ENCODE measurements around the gene TET1.
"Not testable (repeated sequence)": the region's sequence is repeated elsewhere in the genome, so short reads cannot be mapped to it uniquely, and the experiment has no call there.

TET1 gene

GRCh38 chr10:68725016-68725415 is 164.9 kb downstream of the TET1 start:
- TF ChIP-seq CTCF (IDR thresholded peaks at IDR 0.05; ENCODE audit: low read depth, low read length) (no peak), MAX (IDR thresholded peaks at IDR 0.05; ENCODE audit: low read depth, low read length) (no peak), MYC (IDR thresholded peaks at IDR 0.05; ENCODE audit: low read depth, low read length) (no peak), POLR2A (IDR thresholded peaks at IDR 0.05; ENCODE audit: extremely low read depth, insufficient read length) (no peak)
- DNase-seq (ENCODE audit: low read depth) = no peak
- H3K4me3 ChIP-seq (ENCODE audit: low read depth, low read length) = no peak overlapping the region

- no peak overlapping the region for H3K4me3 ChIP-seq (ENCODE audit: low read depth, low read length)
- DNase-seq (ENCODE audit: low read depth) = no peak
- no peak for TF ChIP-seq MYC (IDR thresholded peaks at IDR 0.05; ENCODE audit: low read depth, low read length)
- TF ChIP-seq POLR2A (IDR thresholded peaks at IDR 0.05; ENCODE audit: extremely low read depth, insufficient read length) = no peak
- no peak for TF ChIP-seq CTCF (IDR thresholded peaks at IDR 0.05; ENCODE audit: low read depth, low read length)
- TF ChIP-seq MAX (IDR thresholded peaks at IDR 0.05; ENCODE audit: low read depth, low read length) = no peak
Measured at GRCh38 chr10:68727146-68727545, 167.0 kb downstream of the TET1 start.

GRCh38 chr10:68732651-68733050 is 172.5 kb downstream of the TET1 start:
- no peak overlapping the region for H3K4me3 ChIP-seq (ENCODE audit: low read depth, low read length)
- TF ChIP-seq MYC (IDR thresholded peaks at IDR 0.05; ENCODE audit: low read depth, low read length) (no peak), CTCF (IDR thresholded peaks at IDR 0.05; ENCODE audit: low read depth, low read length) (no peak), MAX (IDR thresholded peaks at IDR 0.05; ENCODE audit: low read depth, low read length) (no peak), POLR2A (IDR thresholded peaks at IDR 0.05; ENCODE audit: extremely low read depth, insufficient read length) (no peak)
- no peak for DNase-seq (ENCODE audit: low read depth)

GRCh38 chr10:68734349-68734748 is 174.2 kb downstream of the TET1 start:
- H3K4me3 ChIP-seq (ENCODE audit: low read depth, low read length) = no peak overlapping the region
- no peak for DNase-seq (ENCODE audit: low read depth)
- TF ChIP-seq MYC (IDR thresholded peaks at IDR 0.05; ENCODE audit: low read depth, low read length) (no peak), POLR2A (IDR thresholded peaks at IDR 0.05; ENCODE audit: extremely low read depth, insufficient read length) (no peak), MAX (IDR thresholded peaks at IDR 0.05; ENCODE audit: low read depth, low read length) (no peak), CTCF (IDR thresholded peaks at IDR 0.05; ENCODE audit: low read depth, low read length) (no peak)

- no peak overlapping the region for H3K4me3 ChIP-seq (ENCODE audit: low read depth, low read length)
- DNase-seq (ENCODE audit: low read depth) = no peak
- TF ChIP-seq CTCF (IDR thresholded peaks at IDR 0.05; ENCODE audit: low read depth, low read length) = no peak
- no peak for TF ChIP-seq POLR2A (IDR thresholded peaks at IDR 0.05; ENCODE audit: extremely low read depth, insufficient read length)
- TF ChIP-seq MYC (IDR thresholded peaks at IDR 0.05; ENCODE audit: low read depth, low read length) = no peak
- TF ChIP-seq MAX (IDR thresholded peaks at IDR 0.05; ENCODE audit: low read depth, low read length) = no peak
Measured at GRCh38 chr10:68735119-68735518, 175.0 kb downstream of the TET1 start.

GRCh38 chr10:68735739-68736138 is 175.6 kb downstream of the TET1 start:
- DNase-seq (ENCODE audit: low read depth); H3K4me3 ChIP-seq (ENCODE audit: low read depth, low read length): not testable (repeated sequence)

GRCh38 chr10:68740676-68741075 is 180.5 kb downstream of the TET1 start:
- not testable (repeated sequence) for H3K4me3 ChIP-seq (ENCODE audit: low read depth, low read length); DNase-seq (ENCODE audit: low read depth)

Measured in NB4 (cell line).